Epidermal melanocyte (primary cell): ENCODE data around the gene CCDC74B.
"Not testable (repeated sequence)": the region's sequence is repeated elsewhere in the genome, so short reads cannot be mapped to it uniquely, and the experiment has no call there.

Source experiments
- DNase-seq: peaks from one replicate; pipeline ENCODE4 v3.0.0; 2011; ENCODE audit warnings: low spot score; ENCODE audit not compliant: insufficient read length

CCDC74B gene

GRCh38 chr2:130145006-130145414 is at the start of gene CCDC74B:
Gene CCDC74B, minus strand, starts transcription at chr2:130145112. Its CDS starts 116 bp downstream, at chr2:130144996.
- DNase-seq = not testable (repeated sequence)

DNA sequence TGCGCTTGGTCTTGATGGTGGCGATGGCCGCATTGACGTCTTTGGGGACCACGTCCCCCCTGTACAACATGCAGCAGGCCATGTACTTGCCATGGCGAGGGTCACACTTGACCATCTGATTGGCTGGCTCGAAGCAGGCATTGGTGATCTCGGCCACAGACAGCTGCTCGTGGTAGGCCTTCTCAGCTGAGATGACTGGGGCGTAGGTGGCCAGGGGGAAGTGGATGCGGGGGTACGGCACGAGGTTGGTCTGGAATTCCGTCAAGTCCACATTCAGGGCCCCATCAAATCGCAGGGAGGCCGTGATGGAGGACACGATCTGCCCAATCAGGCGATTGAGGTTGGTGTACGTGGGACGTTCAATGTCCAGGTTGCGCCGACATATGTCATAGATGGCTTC is 48.9 kb upstream of the CCDC74B start:
- not testable (repeated sequence) for DNase-seq

DNA sequence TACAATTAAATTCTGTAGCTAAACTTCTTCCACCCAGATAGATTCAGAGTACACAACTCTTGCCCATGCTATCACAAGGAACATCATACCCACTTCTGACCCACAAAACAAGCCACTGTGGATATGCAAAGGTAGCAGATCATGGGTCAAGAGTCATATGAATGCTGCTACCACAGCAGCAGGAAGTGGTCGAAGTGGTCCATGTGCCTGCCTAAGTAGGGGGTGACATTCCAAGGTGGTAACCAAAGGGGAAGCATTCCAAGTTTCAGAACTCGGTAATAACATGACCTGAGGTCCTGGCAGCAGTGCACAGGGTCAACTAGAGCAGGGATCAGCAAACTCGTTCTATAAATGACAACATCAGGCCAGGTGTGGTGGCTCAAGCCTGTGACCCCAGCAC is 47.5 kb upstream of the CCDC74B start:
- DNase-seq = not testable (repeated sequence)

DNA sequence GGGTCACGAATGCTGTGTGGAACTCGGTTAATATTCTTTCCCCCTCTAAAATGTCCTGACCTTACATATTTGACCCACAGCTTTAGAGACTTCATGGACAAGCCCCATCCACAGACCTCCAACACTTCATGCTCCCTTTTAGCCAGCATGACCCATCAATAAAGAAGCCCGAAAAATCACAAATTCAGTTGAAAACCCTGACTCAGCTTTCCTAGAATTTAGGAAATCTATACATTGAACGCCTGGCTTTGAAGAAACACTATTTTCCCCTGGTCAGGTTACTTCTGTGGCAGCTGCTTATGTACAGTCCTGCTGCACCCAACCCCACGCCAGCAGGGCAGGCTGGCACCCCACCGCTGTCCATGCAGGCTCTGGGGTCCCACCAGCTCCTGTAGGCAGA is 46.4 kb upstream of the CCDC74B start:
- not testable (repeated sequence) for DNase-seq

GRCh38 chr2:130190237-130190636 is 45.3 kb upstream of the CCDC74B start:
- no peak for DNase-seq

DNA sequence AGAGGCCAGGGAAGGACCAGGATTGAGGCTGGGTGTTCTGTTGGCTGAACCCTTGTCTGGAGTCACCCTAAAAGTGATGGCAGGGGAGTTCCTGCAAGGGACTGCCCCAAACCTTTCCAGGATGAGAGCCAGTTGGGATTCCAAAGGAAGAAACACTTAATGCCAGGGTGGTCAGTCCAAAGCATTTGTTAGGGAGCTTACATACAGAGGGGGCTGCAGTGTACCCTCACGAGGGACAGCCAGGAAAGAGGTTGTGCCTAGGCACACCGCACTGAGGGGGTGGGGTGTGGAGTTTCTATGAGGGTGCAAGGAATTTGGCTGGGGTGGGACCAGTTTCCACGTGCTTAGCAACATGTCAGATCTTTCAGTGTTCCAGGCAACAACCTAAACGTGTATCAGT is 44.0 kb upstream of the CCDC74B start:
- DNase-seq = not testable (repeated sequence)

DNA sequence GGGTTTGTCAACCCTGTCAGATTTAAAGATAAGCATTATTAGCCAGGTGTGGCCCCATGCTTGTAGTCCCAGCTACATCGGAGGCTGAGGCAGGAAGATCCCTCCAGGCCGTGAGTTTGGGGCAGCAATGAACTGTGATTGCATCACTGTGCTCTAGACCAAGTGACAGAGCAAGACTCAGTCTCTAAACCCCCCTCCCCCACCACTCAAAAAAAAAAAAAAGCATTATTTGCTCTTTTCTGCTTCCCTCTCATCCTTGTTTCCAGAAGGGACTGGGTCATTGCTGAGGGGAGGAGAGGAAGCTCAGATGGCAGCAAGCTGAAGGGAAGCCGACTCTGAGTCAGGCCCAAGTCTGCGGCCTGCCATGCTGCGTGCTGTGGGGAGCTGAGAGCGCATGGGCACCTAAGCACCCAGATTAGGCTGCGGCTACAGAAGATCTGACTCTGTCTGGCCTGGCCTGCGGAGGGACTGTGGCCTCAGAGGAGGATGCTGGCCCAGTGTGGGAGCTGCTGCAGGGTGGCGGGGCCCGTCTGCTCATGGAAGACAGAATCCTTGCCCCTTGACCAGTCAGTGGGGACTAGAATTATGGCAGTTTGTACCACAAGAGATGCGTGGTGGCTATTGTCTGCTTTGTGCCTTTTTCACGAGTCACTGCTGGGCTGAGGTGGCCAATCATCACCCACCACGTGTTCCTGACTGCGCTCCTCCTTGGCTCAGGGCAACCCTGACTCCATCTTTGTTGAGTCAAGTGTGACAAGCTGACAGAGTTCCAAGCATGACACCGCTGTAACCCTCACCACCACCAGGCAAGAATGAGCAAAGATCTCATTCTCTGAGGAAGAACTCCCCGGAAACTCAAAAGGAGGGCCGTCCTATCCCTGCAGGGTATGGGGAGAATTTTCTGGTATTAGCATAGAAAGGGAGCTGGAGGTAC is 43.2 kb upstream of the CCDC74B start:
- DNase-seq = not testable (repeated sequence)

GRCh38 chr2:130187268-130187667 is 42.4 kb upstream of the CCDC74B start:
- no peak for DNase-seq

- DNase-seq = no peak
Observed at GRCh38 chr2:130186391-130186790, 41.5 kb upstream of the CCDC74B start.

DNA sequence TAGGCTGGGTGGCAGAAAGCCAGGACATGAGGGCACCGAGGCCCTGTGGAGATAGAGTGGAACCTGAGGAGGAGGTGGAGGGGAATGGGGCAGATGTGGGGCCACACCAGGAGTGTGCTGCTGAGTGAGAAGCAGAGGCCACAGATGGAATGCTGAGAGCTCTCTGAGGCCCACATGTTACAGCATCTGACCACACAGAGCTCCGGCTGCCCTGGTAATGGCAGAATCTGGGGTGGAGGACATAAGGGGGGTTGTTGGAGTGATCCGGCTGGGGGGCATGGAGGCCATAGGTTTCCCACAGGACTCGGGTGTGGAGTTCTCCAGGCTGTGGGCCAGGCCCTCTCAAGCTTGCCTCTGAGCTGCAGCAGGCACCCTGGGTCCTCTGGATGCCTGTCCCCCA is 41.0 kb upstream of the CCDC74B start:
- DNase-seq = no peak

DNA sequence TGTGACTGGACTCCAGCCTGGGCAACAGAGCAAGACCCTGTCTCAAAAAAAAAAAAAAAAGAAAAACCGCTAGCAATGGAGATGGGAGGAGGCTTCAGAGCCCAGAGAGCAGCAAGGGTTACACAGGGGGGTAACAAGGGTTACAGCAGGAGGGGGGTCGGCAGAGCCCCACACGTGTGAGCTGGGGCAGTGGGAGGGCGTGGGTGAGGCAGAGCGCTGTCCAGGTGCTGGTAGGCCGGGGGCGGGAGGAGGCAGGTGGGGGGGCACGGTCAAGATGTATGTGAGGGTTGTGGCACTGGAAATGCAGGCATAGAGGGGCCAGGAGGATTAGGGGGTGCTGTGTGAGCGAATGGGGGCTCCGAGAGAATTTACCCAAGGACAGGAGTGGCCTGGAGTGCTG is 40.5 kb upstream of the CCDC74B start:
- no peak for DNase-seq

GRCh38 chr2:130183512-130184373 is 38.8 kb upstream of the CCDC74B start:
- no peak for DNase-seq

GRCh38 chr2:130182826-130183511 is 38.1 kb upstream of the CCDC74B start:
- DNase-seq = not testable (repeated sequence)

- DNase-seq = peak; percentile 73
Observed at GRCh38 chr2:130181880-130182682, 37.2 kb upstream of the CCDC74B start, which contains the start of gene MZT2B. Gene MZT2B, plus strand, starts transcription at chr2:130182262. Its CDS starts 21 bp downstream, at chr2:130182283.

- DNase-seq = peak; percentile 78
Observed at GRCh38 chr2:130181325-130181879, 36.5 kb upstream of the CCDC74B start, which contains the start of gene SMPD4. Gene SMPD4, minus strand, starts transcription at chr2:130181602. Its CDS starts 5,010 bp downstream, at chr2:130176592.

DNA sequence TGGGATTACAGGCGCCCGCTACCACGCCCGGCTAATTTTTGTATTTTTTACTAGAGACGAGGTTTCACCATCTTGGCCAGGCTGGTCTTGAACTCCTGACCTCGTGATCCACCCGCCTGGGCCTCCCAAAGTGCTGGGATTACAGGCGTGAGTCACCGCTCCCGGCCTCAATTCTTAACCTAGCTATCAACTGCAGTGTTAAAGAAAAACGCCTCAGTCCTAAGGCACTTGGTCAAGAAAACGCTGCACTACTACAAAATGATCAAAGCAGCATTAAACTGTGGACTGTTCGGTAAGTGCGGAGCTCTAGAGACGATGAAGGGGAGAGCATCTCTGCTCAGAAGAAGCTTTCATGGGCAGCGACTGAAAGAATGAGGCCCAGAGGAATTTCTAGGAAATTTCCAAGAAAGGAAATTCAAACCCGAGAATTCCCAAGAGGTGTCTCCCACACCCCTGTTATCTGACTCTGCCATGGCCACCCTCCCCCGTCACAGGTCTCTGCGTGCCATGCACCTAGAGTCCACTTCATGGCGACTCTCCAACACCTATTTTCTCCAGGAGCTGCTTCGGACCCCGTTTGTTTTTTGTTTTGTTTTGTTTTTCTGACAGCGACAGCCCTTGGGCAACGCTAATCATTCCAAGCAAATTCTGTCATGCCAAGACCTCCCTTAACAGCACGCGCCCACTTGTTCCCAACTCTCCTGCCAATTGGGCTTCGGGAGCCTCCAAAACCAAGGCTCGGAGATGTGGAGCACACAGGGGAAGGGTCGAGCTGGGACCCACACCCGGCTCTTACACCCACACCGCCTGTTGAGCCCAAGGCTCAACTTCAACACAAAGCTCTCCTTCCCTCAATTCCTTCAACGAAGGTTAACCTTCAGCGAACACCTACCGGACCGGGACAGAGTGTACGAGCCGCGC is 35.8 kb upstream of the CCDC74B start:
- not testable (repeated sequence) for DNase-seq

DNA sequence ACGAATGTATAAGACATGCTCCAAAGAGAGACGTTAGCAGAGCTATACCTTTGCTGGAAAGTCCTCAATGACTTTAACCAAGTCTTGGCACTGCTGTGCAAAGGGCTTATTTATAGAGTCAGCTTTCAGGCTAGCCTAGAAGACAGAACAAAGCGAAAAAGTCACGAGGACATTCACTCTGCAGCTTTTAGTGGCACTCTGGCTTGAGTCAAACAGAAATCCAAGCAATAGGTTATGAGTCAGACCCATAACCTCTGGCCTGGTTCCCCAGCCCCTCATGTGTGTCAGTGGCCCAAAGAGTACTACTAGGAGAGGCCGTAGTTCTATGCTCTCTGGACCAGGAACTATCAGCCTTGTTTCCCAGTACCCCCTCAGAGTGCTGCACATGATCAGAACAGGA is 30.0 kb upstream of the CCDC74B start:
- DNase-seq = not testable (repeated sequence)

DNA sequence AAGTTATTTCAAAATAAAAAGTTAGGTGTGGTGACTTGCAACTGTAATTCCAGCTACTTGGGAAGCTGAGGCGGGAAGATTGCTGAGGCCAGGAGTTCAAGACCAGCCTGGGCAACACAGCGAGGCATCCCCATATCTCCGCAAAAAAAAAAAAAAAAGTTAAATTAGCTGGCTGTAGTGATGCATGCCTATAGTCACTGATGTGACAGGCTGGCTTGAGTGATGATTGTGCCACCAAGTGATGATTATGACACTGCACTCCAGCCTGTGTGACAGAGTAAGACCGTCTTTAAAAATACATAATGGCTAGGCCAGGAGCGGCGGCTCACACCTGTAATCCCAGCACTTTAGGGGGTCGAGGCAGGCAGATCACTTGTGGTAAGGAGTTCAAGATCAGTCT is 25.0 kb upstream of the CCDC74B start:
- no peak for DNase-seq

- not testable (repeated sequence) for DNase-seq
Observed at GRCh38 chr2:130169163-130169562, 24.3 kb upstream of the CCDC74B start.
